ENCODE measurements around the gene SMIM13. TPM values are rescaled to one million over a fixed set of nuclear protein-coding genes. Genes with fewer than 3 reads are reported as not detected.

Gene SMIM13
- total and polyA plus RNA-seq, 11 donors, result 4.6 to 18.4 (median 12.3) TPM

- Histone ChIP-seq H3K4me3 (peak overlapping the region; percentile 82 to 100 (median 95)), H3K27me3 (no peaks in the 10 kb centered on the region), H3K4me1 (peaks cover 0 to 28% (median 13%) of the 10 kb centered on the region in 12 donors), H3K9me3 (no peaks in the 10 kb centered on the region), H3K36me3 (no peaks in the 10 kb centered on the region), H3K27ac (peak overlapping the region in 11 of 12 donors; percentile 97 to 100 (median 99))
- intact Hi-C loops (cut with DNase I), result no loop called here
- 0 to 2% (median 0%) methylated on average over 15 of the region's 15 CpGs for WGBS, 4 donors
- TF ChIP-seq POLR2A (IDR thresholded peaks at IDR 0.05) (no peak), CTCF (IDR thresholded peaks at IDR 0.05) (no peak)
- ATAC-seq (peak in 3 of 4 donors; percentile 17 to 40 (median 37)), DNase-seq (peak in 4 of 5 donors; percentile 48 to 67 (median 52))
These were observed 797 bp downstream of the SMIM13 start for GRCh38 chr6:11094411-11094851.

- no peak for DNase-seq
- peak overlapping the region in 10 of 12 donors; percentile 97 to 100 (median 99) for H3K27ac ChIP-seq
- H3K36me3 ChIP-seq, result no peaks in the 10 kb centered on the region
- peaks cover 0 to 5% (median 0%) of the 10 kb centered on the region in 12 donors for H3K9me3 ChIP-seq
- ATAC-seq, result no peak
- no peaks in the 10 kb centered on the region for H3K27me3 ChIP-seq
- H3K4me1 ChIP-seq, result peaks cover 0 to 28% (median 13%) of the 10 kb centered on the region in 12 donors
- peak overlapping the region; percentile 82 to 100 (median 95) for H3K4me3 ChIP-seq
- no peak for TF ChIP-seq CTCF (IDR thresholded peaks at IDR 0.05)
- TF ChIP-seq POLR2A (IDR thresholded peaks at IDR 0.05), result no peak
- intact Hi-C loops (cut with DNase I), result no loop called here
- WGBS, 4 donors, result 36 to 45% (median 43%) methylated on average over 7 of the region's 7 CpGs
These were observed 1.3 kb downstream of the SMIM13 start for GRCh38 chr6:11094941-11095340.

GRCh38 chr6:11096109-11096508, 2.5 kb downstream of the SMIM13 start:
- no peak for TF ChIP-seq POLR2A (IDR thresholded peaks at IDR 0.05)
- no peak for TF ChIP-seq CTCF (IDR thresholded peaks at IDR 0.05)
- H3K9me3 ChIP-seq, result peaks cover 0 to 12% (median 0%) of the 10 kb centered on the region in 12 donors
- H3K36me3 ChIP-seq, result no peaks in the 10 kb centered on the region
- no peak for DNase-seq
- no peak overlapping the region for H3K27ac ChIP-seq
- intact Hi-C loops (cut with DNase I), result no loop called here
- H3K27me3 ChIP-seq, result no peaks in the 10 kb centered on the region
- ATAC-seq, result no peak
- peaks cover 0 to 28% (median 13%) of the 10 kb centered on the region in 12 donors for H3K4me1 ChIP-seq
- WGBS, 4 donors, result 79 to 86% (median 82%) methylated on average over 4 of the region's 4 CpGs
- no peak overlapping the region for H3K4me3 ChIP-seq

- Histone ChIP-seq H3K4me3 (no peak overlapping the region), H3K9me3 (peaks cover 0 to 12% (median 0%) of the 10 kb centered on the region in 12 donors), H3K27ac (no peak overlapping the region), H3K36me3 (no peaks in the 10 kb centered on the region), H3K27me3 (no peaks in the 10 kb centered on the region), H3K4me1 (peaks cover 0 to 28% (median 13%) of the 10 kb centered on the region in 12 donors)
- intact Hi-C loops (cut with DNase I), result no loop called here
- ATAC-seq (no peak), DNase-seq (no peak)
- TF ChIP-seq CTCF (IDR thresholded peaks at IDR 0.05) (no peak), POLR2A (IDR thresholded peaks at IDR 0.05) (no peak)
- 81 to 89% (median 84%) methylated on average over 8 of the region's 8 CpGs for WGBS, 4 donors
These were observed 3.8 kb downstream of the SMIM13 start for GRCh38 chr6:11097476-11097875.

All from heart left ventricle (tissue), 16 donors.